HG02973 (cell line): ENCODE data around the gene SHOC2.

Source experiments
- ATAC-seq: cut with Tn5 transposase; IDR thresholded peaks from one replicate; pipeline ENCODE4 v1.9.1; 2021; ENCODE audit warnings: moderate library complexity; ENCODE audit not compliant: unreplicated experiment

Gene SHOC2

DNA sequence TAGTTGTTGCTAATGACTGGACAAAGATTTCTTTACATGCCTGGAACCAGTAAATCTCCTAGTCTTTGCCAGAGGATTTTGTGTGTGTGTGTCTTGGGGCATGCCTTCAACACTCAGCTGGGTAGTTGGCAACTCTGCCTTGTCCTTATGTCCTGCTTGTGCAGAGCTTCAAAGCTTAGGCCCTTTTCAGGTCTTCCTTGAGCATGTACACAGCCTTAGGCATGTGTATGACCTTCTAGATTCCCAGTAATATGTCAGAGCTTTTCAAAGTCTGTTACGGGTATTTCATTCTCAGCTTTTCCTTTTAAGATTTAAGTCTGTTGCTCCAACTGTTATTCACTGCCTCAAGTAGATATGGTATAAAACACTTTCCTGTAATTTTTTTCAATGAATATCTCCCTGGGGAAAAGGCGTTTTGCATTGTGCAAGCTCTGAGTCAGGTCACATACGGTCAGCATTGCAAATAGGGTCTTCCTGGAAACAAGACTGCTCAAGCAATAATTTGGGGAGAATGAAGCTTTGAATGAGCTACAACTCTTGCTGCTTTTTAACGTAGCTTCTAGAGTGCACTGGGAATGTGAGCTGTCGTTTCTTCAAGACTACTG is 25.5 kb downstream of the SHOC2 start:
- ATAC-seq, result no peak

GRCh38 chr10:110946496-110946895 is 27.1 kb downstream of the SHOC2 start:
- no peak for ATAC-seq

GRCh38 chr10:110947061-110947595 is 27.7 kb downstream of the SHOC2 start:
- ATAC-seq, result no peak

DNA sequence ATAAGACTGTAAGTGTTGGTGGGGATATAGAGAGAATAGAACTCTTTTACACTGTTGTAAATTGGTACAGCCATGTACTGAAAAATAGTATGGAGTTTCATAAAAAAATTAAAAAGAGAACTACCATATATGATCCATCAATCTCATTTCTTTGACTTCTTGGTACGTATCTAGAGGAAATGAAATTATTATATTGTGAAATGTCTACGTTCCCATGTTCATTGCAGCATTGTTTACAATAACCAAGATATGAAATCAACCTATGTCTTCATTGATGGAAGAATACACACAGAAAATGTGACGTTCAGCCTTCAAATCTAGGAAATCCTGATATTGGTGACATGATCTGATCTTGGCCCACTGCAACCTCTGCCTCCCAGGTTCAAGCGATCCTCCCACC is 32.0 kb downstream of the SHOC2 start:
- no peak for ATAC-seq

GRCh38 chr10:110957606-110958005 is 38.2 kb downstream of the SHOC2 start:
- ATAC-seq, result no peak

GRCh38 chr10:110959379-110960332 is 40.3 kb downstream of the SHOC2 start:
- no peak for ATAC-seq

- ATAC-seq, result no peak
These were observed 40.9 kb downstream of the SHOC2 start for GRCh38 chr10:110960333-110960712.

GRCh38 chr10:110962443-110962842 is 43.0 kb downstream of the SHOC2 start:
- ATAC-seq, result no peak

DNA sequence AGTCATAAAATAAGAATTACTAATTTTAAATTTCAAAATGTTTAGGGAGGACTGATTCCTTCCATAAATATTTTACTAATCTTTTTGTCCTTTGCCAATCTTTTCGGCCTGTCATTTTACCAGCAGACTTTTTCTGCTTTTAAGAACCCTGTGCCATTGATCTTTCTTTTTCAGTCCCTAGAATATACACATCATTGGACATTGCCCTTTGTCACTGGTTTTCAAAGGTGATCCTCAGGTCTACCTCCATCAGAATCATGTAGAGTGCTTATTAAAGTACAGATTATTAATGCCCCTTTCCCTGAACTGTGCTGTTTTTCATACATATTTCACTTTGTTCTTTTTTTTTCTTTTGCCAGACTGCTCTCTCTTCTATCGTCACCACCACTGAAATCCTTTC is 43.8 kb downstream of the SHOC2 start:
- no peak for ATAC-seq

DNA sequence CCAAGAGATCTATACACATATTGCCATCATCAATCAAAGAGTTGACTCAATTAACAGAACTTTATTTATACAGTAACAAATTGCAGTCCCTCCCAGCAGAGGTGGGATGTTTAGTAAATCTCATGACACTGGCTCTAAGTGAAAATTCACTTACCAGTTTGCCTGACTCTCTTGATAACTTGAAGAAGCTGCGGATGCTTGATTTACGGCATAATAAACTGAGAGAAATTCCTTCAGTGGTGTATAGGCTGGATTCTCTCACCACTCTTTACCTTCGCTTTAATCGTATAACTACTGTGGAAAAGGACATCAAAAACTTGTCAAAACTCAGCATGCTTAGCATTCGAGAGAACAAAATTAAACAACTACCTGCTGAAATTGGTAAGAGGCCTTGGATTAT is 45.3 kb downstream of the SHOC2 start:
- ATAC-seq, result no peak

- ATAC-seq, result no peak
These were observed 45.8 kb downstream of the SHOC2 start for GRCh38 chr10:110965216-110965615.

DNA sequence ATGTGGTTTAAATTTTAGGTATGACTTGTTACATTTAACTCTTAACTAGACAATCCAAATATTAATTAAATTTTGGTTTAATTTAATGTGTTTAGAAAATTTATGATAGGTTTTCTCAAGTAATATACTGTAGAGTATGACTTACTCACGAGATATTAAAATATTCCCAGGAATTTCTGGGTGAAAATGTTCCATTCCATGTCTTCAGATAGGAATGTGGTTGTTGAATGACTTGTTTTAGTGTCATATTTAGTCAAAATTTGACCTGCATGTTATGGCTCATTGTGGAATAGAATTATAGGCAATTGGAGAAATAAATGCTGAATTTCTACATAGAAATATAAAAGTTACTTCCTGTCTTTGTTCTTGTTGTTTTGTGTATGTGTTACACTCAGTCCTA is 46.7 kb downstream of the SHOC2 start:
- ATAC-seq, result no peak

GRCh38 chr10:110967009-110967630 is 47.7 kb downstream of the SHOC2 start:
- ATAC-seq, result no peak

GRCh38 chr10:110967645-110968044 is 48.2 kb downstream of the SHOC2 start:
- peak; percentile 88 for ATAC-seq

DNA sequence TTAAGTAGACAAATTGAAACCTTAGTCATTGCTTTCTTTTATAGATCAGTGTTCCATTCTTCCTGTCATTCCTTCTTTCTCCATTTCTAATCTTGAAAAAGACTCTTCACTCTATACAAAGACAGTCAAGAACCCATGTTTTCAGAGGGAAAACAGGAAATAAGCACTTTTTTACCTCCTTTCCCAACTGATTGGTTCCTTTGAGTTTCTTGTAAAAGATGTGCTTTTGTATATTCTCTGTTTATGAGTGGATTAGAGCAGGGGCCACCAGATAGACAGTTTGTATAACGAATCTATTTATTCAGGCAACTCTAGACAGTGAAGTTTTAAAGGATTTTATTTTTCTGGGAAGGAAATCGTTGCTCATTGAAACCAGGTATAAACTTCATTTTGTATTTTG is 49.8 kb downstream of the SHOC2 start:
- ATAC-seq, result no peak

DNA sequence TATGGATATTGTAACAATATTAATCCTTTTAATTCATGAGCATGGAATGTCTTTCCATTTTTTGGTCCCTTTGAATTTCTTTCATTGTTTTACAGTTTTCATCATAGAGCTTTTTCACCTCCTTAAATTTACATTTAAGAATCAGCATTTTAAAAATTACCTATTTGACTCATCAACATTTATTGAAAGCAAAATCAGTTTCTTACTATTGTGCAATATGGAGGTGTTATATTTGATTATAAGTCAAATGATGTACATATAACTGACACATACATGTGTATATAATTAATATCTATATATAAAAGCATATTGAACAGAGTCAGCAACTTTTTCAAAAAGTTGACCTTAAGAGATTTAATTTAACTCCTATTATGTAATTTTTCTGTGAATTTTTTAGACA is 52.2 kb downstream of the SHOC2 start:
- no peak for ATAC-seq

- ATAC-seq, result no peak
These were observed 53.1 kb downstream of the SHOC2 start for GRCh38 chr10:110972231-110973134.

DNA sequence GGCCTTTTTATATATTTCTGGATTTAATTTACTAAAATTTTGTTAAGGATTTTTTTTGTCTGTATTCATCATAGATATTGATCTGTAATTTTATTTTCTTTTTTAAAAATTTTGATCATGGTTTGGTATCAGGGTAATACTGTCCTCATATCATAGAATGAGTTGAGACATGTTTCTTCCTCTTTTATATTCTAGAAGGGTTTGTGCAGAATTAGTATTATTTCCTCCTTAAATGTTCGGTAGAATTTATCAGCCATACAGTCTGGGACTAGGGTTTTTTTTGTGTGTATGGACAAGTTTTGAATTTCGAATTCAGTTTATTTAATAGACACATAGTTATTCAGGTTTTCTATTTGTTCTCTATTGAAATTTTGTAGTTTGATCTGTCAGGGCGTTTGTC is 54.0 kb downstream of the SHOC2 start:
- ATAC-seq, result no peak

DNA sequence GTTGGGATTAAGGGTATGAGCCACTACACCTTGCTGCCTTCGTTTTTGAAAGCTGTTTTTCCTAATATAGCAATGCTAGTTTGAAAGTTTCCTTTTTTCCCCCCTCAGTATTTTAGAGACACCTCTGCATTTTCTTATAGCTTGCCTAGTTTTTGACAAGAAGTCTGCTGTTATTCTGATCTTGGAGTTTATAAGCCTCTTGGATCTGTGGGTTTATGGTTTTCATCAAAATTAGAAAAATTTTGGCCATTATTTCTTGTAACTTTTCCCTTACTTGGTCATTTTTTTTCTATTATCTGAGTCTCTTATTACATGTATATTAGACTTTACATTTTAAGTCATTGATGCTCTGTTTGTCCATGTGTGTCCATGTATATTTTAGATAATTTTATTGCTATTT is 57.2 kb downstream of the SHOC2 start:
- no peak for ATAC-seq

DNA sequence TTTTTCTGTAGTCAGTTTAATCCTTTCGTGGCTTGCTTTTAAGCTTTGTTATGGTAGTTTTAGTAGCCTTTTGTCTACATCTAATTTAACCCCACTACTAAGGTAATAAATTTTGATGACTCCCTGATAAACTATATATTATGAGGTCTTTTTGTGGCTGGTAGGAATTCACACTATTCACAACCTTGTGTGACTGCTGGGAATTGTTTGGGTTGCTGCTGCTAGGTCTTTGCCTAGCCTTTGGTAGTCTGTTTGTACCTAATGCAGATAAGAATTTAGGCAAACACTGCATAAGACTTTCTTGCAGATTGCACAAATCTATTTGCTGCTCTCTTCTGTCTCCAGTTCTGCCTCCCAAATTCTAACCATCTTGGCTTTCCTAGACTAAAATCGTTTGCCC is 58.3 kb downstream of the SHOC2 start:
- no peak for ATAC-seq

DNA sequence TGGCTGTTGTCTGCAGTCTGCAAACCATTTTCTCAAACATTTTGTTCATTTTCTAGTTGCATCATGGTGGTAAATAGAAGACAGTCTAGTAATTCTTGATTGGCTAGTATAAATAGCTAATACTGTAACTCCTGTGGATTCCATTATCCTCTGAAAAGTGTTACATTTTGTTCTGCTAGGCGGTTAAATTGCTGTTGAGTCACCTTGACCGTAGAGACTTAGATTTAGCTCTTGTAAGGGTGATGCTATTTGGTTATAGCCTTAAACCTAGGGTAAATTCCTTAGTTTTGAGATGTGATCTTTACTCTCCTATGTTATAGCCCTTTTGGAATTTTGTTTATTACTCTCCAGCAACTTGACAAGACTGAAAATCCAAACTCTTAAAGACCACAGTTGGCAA is 58.8 kb downstream of the SHOC2 start:
- no peak for ATAC-seq
